Breast epithelium (tissue), 4 donors: ENCODE data around the gene TC2N. TPM values are rescaled to one million over a fixed set of nuclear protein-coding genes. Genes with fewer than 3 reads are reported as not detected.
A peak's percentile ranks its signal among the peaks of the same experiment; 100 is the strongest.

Source experiments
- DNase-seq, 2 donors: peaks; one replicate each; pipeline ENCODE4 v3.0.0-alpha.2; 2019; ENCODE audit warnings: low spot score in 2 of 2
- H3K27ac ChIP-seq, 2 donors: fragments of 200-600 bp; sonication (generic) in 1 of 2; one replicate each; pipeline ENCODE4 v1.5.1; 2016 to 2019; ENCODE audit warnings: mild to moderate bottlenecking in 1 of 2
- H3K27me3 ChIP-seq, 2 donors: fragments of 200-600 bp; sonication (generic) in 1 of 2; one replicate each; pipeline versions ENCODE4 v1.5.1 to v1.6.0; 2017 to 2019; ENCODE audit warnings: control low read depth in 1 of 2, mild to moderate bottlenecking in 1 of 2
- H3K36me3 ChIP-seq: fragments of 200-600 bp; one replicate; pipeline ENCODE4 v1.5.1; 2019
- H3K4me1 ChIP-seq, 2 donors: fragments of 200-600 bp; sonication (generic); one replicate each; pipeline ENCODE4 v1.5.1; 2016 to 2019; ENCODE audit warnings: control low read depth in 1 of 2
- H3K4me3 ChIP-seq, 3 donors: fragments of 200-600 bp; sonication (generic); 1 replicate in 2 of 3; 2 replicates in 1 of 3; pipeline ENCODE4 v1.5.1; 2016 to 2019; ENCODE audit warnings: mild to moderate bottlenecking in 3 of 3, moderate library complexity in 2 of 3
- H3K9me3 ChIP-seq, 2 donors: fragments of 200-600 bp; sonication (generic) in 1 of 2; one replicate each; pipeline ENCODE4 v1.5.1; 2016 to 2019; ENCODE audit warnings: control low read depth in 1 of 2
- CTCF ChIP-seq, 3 donors: fragments of 450-650 bp; IDR thresholded peaks; one replicate each; pipeline ENCODE4 v1.5.1; 2016 to 2017; ENCODE audit warnings: antibody characterized with exemption in 3 of 3, mild to moderate bottlenecking in 3 of 3, moderate library complexity in 3 of 3
- POLR2A ChIP-seq: fragments of 450-650 bp; IDR thresholded peaks from one replicate; pipeline ENCODE4 v1.6.1; 2016; ENCODE audit warnings: antibody characterized with exemption, mild to moderate bottlenecking, moderate library complexity
- POLR2AphosphoS5 ChIP-seq, 3 donors: sonication (generic); formaldehyde crosslinking; IDR thresholded peaks; one replicate each; pipeline ENCODE4 v1.6.1; 2017; ENCODE audit warnings: antibody characterized with exemption in 3 of 3
- intact Hi-C: fragments of 100-400 bp; cut with DNase I; formaldehyde crosslinking; loops from one replicate; pipeline ENCODE4 v1.15.1; 2023; ENCODE audit warnings: low total_unique reads
- total RNA-seq, 3 donors: library from RNA; depleted of rRNA; stranded (reverse); fragments of >200 nt; gene quantifications; one replicate each; pipeline ENCODE4 v1.1.0, GENCODE V29; 2016

TC2N gene
- total RNA-seq, 3 donors from 2014 or later, result 36.6 to 169 (median 166) TPM

GRCh38 chr14:91835197-91835919, 32.0 kb downstream of the TC2N start:
- TF ChIP-seq POLR2A (no peak), POLR2AphosphoS5 (IDR thresholded peaks at IDR 0.05) (peak in 1 of 3 donors; percentile 16)

GRCh38 chr14:91834571-91834970, 32.8 kb downstream of the TC2N start:
- peak overlapping the region; percentile 16 to 98 for H3K27ac ChIP-seq
- intact Hi-C loops, result loop anchor here (10.0 kb wide), 1 partner anchor 950 kb away; no protein-coding TSS in a partner anchor
- peak overlapping the region in 2 of 3 donors; percentile 90 to 94 for H3K4me3 ChIP-seq

More at GRCh38 chr14:91835197-91835919, 32.0 kb downstream of the TC2N start:
- Histone ChIP-seq H3K9me3 (no peaks in the 10 kb centered on the region), H3K4me1 (no peaks in the 10 kb centered on the region), H3K27me3 (no peaks in the 10 kb centered on the region), H3K27ac (peak overlapping the region; percentile 97 to 98), H3K36me3 (peaks cover 5% of the 10 kb centered on the region), H3K4me3 (peak overlapping the region; percentile 55 to 94 (median 90))
- DNase-seq, result no peak
- intact Hi-C loops, result loop anchor here (10.0 kb wide), 1 partner anchor 949 kb away; no protein-coding TSS in a partner anchor

DNA sequence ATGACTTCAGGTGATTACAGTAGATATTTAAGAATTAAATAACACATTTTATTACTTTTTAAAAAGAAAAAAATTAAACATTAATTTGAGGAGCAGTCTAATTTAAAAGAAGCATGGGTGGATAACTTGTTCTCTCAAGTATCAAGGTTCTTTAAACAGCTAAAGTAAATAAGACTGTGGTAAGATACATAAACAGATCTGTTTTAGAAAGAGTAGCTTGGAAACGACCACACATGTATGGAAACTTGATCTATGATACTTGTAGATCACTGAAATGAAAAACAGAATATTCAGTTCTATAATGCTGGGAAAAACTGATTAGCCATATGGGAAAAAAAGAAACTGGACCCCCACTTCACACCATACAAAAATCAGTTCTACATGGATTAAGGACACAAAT, 36.0 kb downstream of the TC2N start:
- peaks cover 0 to 8% of the 10 kb centered on the region in 2 donors for H3K9me3 ChIP-seq
- H3K4me1 ChIP-seq, result no peaks in the 10 kb centered on the region
- H3K36me3 ChIP-seq, result peaks cover 5% of the 10 kb centered on the region
- intact Hi-C loops, result loop anchor here (10.0 kb wide), 1 partner anchor 953 kb away; no protein-coding TSS in a partner anchor
- no peak overlapping the region for H3K4me3 ChIP-seq
- no peaks in the 10 kb centered on the region for H3K27me3 ChIP-seq
- no peak for DNase-seq
- TF ChIP-seq POLR2A (no peak), CTCF (IDR thresholded peaks at IDR 0.05) (no peak), POLR2AphosphoS5 (IDR thresholded peaks at IDR 0.05) (no peak)
- H3K27ac ChIP-seq, result peak overlapping the region in 1 of 2 donors; percentile 65

More at GRCh38 chr14:91834571-91834970, 32.8 kb downstream of the TC2N start:
- Histone ChIP-seq H3K4me1 (no peaks in the 10 kb centered on the region), H3K27me3 (no peaks in the 10 kb centered on the region), H3K36me3 (peaks cover 5% of the 10 kb centered on the region), H3K9me3 (no peaks in the 10 kb centered on the region)
- TF ChIP-seq CTCF (IDR thresholded peaks at IDR 0.05), result no peak
- DNase-seq, result no peak

DNA sequence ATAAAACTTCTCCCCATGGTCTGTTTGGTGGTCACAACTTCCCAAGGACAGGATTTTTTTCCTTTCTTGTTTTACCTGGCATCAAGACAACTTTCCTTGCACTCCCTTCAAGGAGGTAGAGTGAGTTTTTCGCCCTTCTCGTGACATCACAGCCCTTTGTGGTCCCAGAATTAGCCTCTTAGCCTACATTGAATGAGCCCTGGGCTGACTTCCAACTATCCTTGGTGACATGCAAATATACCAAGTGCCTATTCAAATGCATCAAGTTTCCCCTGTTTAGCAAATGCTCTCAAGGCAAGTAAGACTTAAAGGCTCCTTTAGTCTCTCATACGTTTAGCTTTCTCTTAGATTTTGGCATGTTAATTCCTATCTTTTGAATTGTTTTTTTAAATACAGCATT, 36.6 kb downstream of the TC2N start:
- Histone ChIP-seq H3K36me3 (peaks cover 5% of the 10 kb centered on the region), H3K9me3 (peaks cover 0 to 8% of the 10 kb centered on the region in 2 donors), H3K4me1 (no peaks in the 10 kb centered on the region), H3K27ac (peak overlapping the region in 1 of 2 donors; percentile 65), H3K4me3 (no peak overlapping the region), H3K27me3 (no peaks in the 10 kb centered on the region)
- peak in 1 of 2 donors; percentile 40 for DNase-seq
- intact Hi-C loops, result loop anchor here (10.0 kb wide), 1 partner anchor 954 kb away; no protein-coding TSS in a partner anchor
- TF ChIP-seq POLR2AphosphoS5 (IDR thresholded peaks at IDR 0.05) (no peak), CTCF (IDR thresholded peaks at IDR 0.05) (no peak), POLR2A (no peak)

DNA sequence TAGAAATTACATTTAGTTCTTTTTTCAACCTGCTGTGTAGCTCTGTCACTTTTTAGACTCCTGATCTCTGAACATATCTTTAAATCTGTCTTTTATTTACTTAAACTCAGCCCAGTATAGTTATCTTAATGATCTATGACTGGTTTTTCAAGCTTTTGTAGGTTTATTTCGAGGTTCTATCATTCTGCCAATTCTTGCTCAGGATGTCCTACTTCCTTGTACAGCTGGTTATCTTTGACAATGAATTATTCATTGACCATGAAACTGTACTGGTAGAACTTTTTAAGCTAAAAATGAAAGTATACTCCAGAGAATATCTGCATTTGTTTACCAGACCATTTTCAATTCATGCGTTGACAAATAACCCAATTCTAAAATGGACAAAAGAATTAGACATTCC, 37.8 kb downstream of the TC2N start:
- intact Hi-C loops, result no loop called here
- Histone ChIP-seq H3K4me3 (peak overlapping the region in 1 of 3 donors; percentile 12), H3K4me1 (no peaks in the 10 kb centered on the region), H3K27ac (peak overlapping the region in 1 of 2 donors; percentile 17), H3K27me3 (no peaks in the 10 kb centered on the region), H3K36me3 (peaks cover 5% of the 10 kb centered on the region), H3K9me3 (peaks cover 0 to 8% of the 10 kb centered on the region in 2 donors)
- no peak for DNase-seq
- TF ChIP-seq POLR2A (no peak), CTCF (IDR thresholded peaks at IDR 0.05) (no peak), POLR2AphosphoS5 (IDR thresholded peaks at IDR 0.05) (no peak)
